ENCODE data around the gene PPT2.

GRCh38 chr6:32202186-32202585 lies 48.2 kb downstream of the PPT2 start:
- no peak for TF ChIP-seq POLR2A (IDR thresholded peaks at IDR 0.05)
- TF ChIP-seq CTCF (IDR thresholded peaks at IDR 0.05): no peak
